Measurements from ENCODE around the gene LAMC3.

DNA sequence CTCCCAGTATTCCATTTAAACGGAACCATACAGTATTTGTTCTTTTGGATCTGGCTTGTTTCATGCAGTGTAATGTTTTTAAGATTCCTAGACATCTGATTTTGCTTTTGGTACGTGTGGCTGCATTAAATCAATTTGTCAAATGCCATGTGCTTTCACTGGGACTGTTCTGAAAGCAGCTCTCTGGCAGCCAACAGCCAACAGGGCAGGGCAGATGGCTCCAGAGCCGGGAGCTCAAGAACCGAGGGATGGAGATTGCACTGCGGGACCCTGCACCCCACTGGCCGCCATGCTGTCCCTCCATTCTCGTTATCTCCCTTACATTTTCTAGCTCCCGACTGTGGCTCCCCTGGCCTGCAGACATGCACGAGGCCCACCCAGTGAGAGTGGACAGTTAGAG is 54.0 kb downstream of the LAMC3 start:
- TF ChIP-seq, protein P1, sequence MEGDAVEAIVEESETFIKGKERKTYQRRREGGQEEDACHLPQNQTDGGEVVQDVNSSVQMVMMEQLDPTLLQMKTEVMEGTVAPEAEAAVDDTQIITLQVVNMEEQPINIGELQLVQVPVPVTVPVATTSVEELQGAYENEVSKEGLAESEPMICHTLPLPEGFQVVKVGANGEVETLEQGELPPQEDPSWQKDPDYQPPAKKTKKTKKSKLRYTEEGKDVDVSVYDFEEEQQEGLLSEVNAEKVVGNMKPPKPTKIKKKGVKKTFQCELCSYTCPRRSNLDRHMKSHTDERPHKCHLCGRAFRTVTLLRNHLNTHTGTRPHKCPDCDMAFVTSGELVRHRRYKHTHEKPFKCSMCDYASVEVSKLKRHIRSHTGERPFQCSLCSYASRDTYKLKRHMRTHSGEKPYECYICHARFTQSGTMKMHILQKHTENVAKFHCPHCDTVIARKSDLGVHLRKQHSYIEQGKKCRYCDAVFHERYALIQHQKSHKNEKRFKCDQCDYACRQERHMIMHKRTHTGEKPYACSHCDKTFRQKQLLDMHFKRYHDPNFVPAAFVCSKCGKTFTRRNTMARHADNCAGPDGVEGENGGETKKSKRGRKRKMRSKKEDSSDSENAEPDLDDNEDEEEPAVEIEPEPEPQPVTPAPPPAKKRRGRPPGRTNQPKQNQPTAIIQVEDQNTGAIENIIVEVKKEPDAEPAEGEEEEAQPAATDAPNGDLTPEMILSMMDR (IDR thresholded peaks at IDR 0.05), result no peak
- TF ChIP-seq POLR2AphosphoS5 (IDR thresholded peaks at IDR 0.05) (no peak), POLR2A (IDR thresholded peaks at IDR 0.05) (no peak)
